ACC112 (cell line): ENCODE data around the gene RFC3.
"Not testable (repeated sequence)": the region's sequence is repeated elsewhere in the genome, so short reads cannot be mapped to it uniquely, and the experiment has no call there.

Source experiments
- H2AFZ ChIP-seq: fragments of 200-600 bp; sonication (generic); one replicate; pipeline ENCODE4 v1.6.0; 2017; ENCODE audit warnings: antibody characterized with exemption, low read length; ENCODE audit not compliant: unreplicated experiment
- H3K27ac ChIP-seq: fragments of 200-600 bp; sonication (generic); 2 replicates; pipeline ENCODE4 v1.5.1; 2014; ENCODE audit warnings: low read depth, mild to moderate bottlenecking, antibody characterized with exemption, low read length, moderate library complexity
- H3K27me3 ChIP-seq: fragments of 200-600 bp; sonication (generic); 2 replicates; pipeline ENCODE4 v1.6.1; 2014; ENCODE audit warnings: mild to moderate bottlenecking, antibody characterized with exemption, low read length, moderate library complexity, mixed read lengths; ENCODE audit not compliant: insufficient read depth
- H3K36me3 ChIP-seq: fragments of 200-600 bp; sonication (generic); 2 replicates; pipeline ENCODE4 v1.6.1; 2016; ENCODE audit warnings: mild to moderate bottlenecking, antibody characterized with exemption, low read length, moderate library complexity, mixed read lengths; ENCODE audit not compliant: insufficient read depth
- H3K4me1 ChIP-seq: fragments of 200-600 bp; sonication (generic); one replicate; pipeline ENCODE4 v1.6.1; 2016; ENCODE audit warnings: low read length, mixed read lengths; ENCODE audit not compliant: insufficient read depth, unreplicated experiment, control insufficient read depth
- H3K4me3 ChIP-seq: fragments of 200-600 bp; sonication (generic); 2 replicates; pipeline ENCODE4 v1.5.1; 2014; ENCODE audit warnings: mild to moderate bottlenecking, low read depth, low read length
- H3K79me2 ChIP-seq: fragments of 200-600 bp; sonication (generic); one replicate; pipeline ENCODE4 v1.6.0; 2016; ENCODE audit warnings: low read length; ENCODE audit not compliant: control insufficient read depth, unreplicated experiment, insufficient read depth

RFC3 gene

GRCh38 chr13:33812829-33813228 lies 5.1 kb upstream of the RFC3 start:
- not testable (repeated sequence) for H3K79me2 ChIP-seq, H3K27ac ChIP-seq, H3K4me1 ChIP-seq, H2AFZ ChIP-seq, H3K27me3 ChIP-seq, H3K36me3 ChIP-seq, H3K4me3 ChIP-seq

GRCh38 chr13:33815011-33815550 lies 2.9 kb upstream of the RFC3 start:
- no peaks in the 10 kb centered on the region for H3K36me3 ChIP-seq
- no peak overlapping the region for H2AFZ ChIP-seq
- peaks cover 3% of the 10 kb centered on the region for H3K4me1 ChIP-seq
- peaks cover 19% of the 10 kb centered on the region for H3K79me2 ChIP-seq
- no peak overlapping the region for H3K4me3 ChIP-seq
- H3K27ac ChIP-seq, result no peak overlapping the region
- no peaks in the 10 kb centered on the region for H3K27me3 ChIP-seq

GRCh38 chr13:33816912-33817311 lies 1.0 kb upstream of the RFC3 start:
- Histone ChIP-seq H3K4me3 (no peak overlapping the region), H3K27me3 (no peaks in the 10 kb centered on the region), H3K4me1 (peaks cover 3% of the 10 kb centered on the region), H3K36me3 (peaks cover 10% of the 10 kb centered on the region; the same call in 1 of the 2 replicates), H3K27ac (no peak overlapping the region), H2AFZ (peak overlapping the region; percentile 52), H3K79me2 (peaks cover 35% of the 10 kb centered on the region)

GRCh38 chr13:33817513-33817900 lies 442 bp upstream of the RFC3 start:
- Histone ChIP-seq H2AFZ (peak overlapping the region; percentile 100), H3K27ac (peak overlapping the region; percentile 72), H3K4me3 (peak overlapping the region; percentile 86), H3K36me3 (peaks cover 11% of the 10 kb centered on the region; the same call in 1 of the 2 replicates), H3K4me1 (peaks cover 3% of the 10 kb centered on the region), H3K79me2 (peaks cover 37% of the 10 kb centered on the region), H3K27me3 (no peaks in the 10 kb centered on the region)

GRCh38 chr13:33825083-33825482 lies 7.1 kb downstream of the RFC3 start:
- Histone ChIP-seq H3K79me2 (peaks cover 21% of the 10 kb centered on the region), H3K27me3 (no peaks in the 10 kb centered on the region), H2AFZ (no peak overlapping the region), H3K36me3 (peaks cover 32% of the 10 kb centered on the region; the same call in 1 of the 2 replicates), H3K27ac (no peak overlapping the region), H3K4me1 (no peaks in the 10 kb centered on the region), H3K4me3 (no peak overlapping the region)

DNA sequence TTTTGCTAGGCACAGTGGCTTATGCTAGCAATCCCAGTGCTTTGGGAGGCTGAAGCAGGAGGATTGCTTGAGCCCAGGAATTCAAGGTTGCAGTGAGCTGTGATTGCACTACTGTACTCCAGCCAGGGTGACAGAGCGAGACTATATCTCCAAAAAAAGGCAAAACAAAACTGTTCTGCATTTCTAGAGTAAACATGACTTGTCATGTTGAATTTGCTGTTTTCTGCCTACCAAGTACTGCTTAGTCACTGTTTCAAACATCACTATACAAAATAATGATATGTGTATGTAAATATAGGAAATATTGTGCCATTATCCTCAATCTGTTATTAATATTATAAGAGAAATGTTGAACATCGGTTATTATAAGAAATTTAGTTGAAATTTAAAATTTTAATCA lies 9.2 kb downstream of the RFC3 start:
- Histone ChIP-seq H3K4me3 (no peak overlapping the region), H3K27me3 (no peaks in the 10 kb centered on the region), H3K4me1 (no peaks in the 10 kb centered on the region), H3K79me2 (peaks cover 3% of the 10 kb centered on the region), H3K27ac (no peak overlapping the region), H2AFZ (no peak overlapping the region), H3K36me3 (peaks cover 27% of the 10 kb centered on the region; the same call in 1 of the 2 replicates)

- Histone ChIP-seq H3K27ac (no peak overlapping the region), H3K4me1 (no peaks in the 10 kb centered on the region)
Measured at GRCh38 chr13:33828431-33829129, 10.6 kb downstream of the RFC3 start.

DNA sequence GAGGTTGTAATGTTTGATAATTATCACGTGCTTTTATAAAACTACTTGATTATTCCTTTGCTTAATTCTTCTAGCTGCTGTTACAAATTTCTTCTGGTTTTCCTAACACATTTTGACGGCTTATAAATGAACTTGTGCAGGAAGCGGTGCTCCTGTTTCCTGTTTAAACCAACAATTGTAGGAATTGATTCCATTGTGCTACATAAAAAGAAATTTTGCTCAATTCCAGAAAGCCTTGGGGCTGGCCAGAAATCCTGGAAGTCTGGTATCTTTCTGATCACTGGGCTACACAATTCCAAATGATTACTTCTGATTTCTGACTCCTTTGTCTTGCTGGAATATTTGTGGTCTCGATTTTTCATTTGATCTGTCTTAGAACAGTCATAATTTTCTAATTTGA lies 14.9 kb downstream of the RFC3 start:
- H3K27ac ChIP-seq, result no peak overlapping the region
- no peak overlapping the region for H3K4me3 ChIP-seq
- H3K79me2 ChIP-seq, result no peaks in the 10 kb centered on the region
- H3K4me1 ChIP-seq, result no peaks in the 10 kb centered on the region
- H3K27me3 ChIP-seq, result no peaks in the 10 kb centered on the region
- H3K36me3 ChIP-seq, result peaks cover 22% of the 10 kb centered on the region
- H2AFZ ChIP-seq, result no peak overlapping the region

More at GRCh38 chr13:33828431-33829129, 10.6 kb downstream of the RFC3 start:
- no peaks in the 10 kb centered on the region for H3K27me3 ChIP-seq
- no peak overlapping the region for H3K4me3 ChIP-seq
- H3K36me3 ChIP-seq, result peaks cover 27% of the 10 kb centered on the region; the same call in 1 of the 2 replicates
- H2AFZ ChIP-seq, result no peak overlapping the region
- no peaks in the 10 kb centered on the region for H3K79me2 ChIP-seq

- Histone ChIP-seq H3K27ac (no peak overlapping the region), H3K4me3 (no peak overlapping the region), H3K4me1 (no peaks in the 10 kb centered on the region), H2AFZ (no peak overlapping the region), H3K27me3 (no peaks in the 10 kb centered on the region), H3K79me2 (no peaks in the 10 kb centered on the region), H3K36me3 (peaks cover 16% of the 10 kb centered on the region)
Measured at GRCh38 chr13:33838647-33839046, 20.7 kb downstream of the RFC3 start.

DNA sequence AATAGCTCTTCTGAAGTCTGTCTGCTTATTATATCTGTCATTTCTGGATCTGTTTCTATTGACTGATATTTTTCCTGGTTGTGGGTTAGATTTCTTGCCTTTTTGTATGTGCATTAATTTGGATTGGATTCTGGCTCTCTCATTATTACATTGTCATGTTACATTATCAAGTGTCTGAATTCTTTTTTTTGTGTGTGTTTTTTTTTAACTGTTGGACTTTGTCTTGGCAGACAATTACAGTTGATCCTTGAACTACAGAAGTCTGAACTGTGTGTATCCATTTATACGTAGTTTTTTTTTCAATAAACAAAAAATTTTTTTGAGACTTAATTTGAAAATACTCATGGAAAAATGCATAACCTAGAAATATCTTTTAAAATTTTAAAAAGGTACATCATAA lies 22.5 kb downstream of the RFC3 start:
- H2AFZ ChIP-seq, result no peak overlapping the region
- H3K79me2 ChIP-seq, result no peaks in the 10 kb centered on the region
- H3K27ac ChIP-seq, result no peak overlapping the region
- H3K27me3 ChIP-seq, result no peaks in the 10 kb centered on the region
- peaks cover 11% of the 10 kb centered on the region for H3K36me3 ChIP-seq
- no peaks in the 10 kb centered on the region for H3K4me1 ChIP-seq
- no peak overlapping the region for H3K4me3 ChIP-seq

- H3K36me3 ChIP-seq, result peaks cover 9% of the 10 kb centered on the region
- no peaks in the 10 kb centered on the region for H3K27me3 ChIP-seq
- H3K4me3 ChIP-seq, result no peak overlapping the region
- H3K27ac ChIP-seq, result no peak overlapping the region
- no peaks in the 10 kb centered on the region for H3K79me2 ChIP-seq
- no peak overlapping the region for H2AFZ ChIP-seq
- no peaks in the 10 kb centered on the region for H3K4me1 ChIP-seq
Measured at GRCh38 chr13:33842207-33842606, 24.3 kb downstream of the RFC3 start.
